Upper lobe of right lung (tissue), 1 donor: ENCODE measurements around the gene PDHX. TPM values are rescaled to one million over a fixed set of nuclear protein-coding genes. Genes with fewer than 3 reads are reported as not detected.

Experiments
- ATAC-seq: fragments of 200-7000 bp; cut with Tn5 transposase; one replicate; pipeline ENCODE4 v1.9.1; 2020; ENCODE audit warnings: mild to moderate bottlenecking, moderate library complexity
- DNase-seq: peaks from one replicate; pipeline ENCODE4 v3.0.0-alpha.2; 2020
- H3K27ac ChIP-seq: fragments of 200-600 bp; one replicate; pipeline ENCODE4 v1.8.0; 2022
- H3K27me3 ChIP-seq: fragments of 200-600 bp; one replicate; pipeline ENCODE4 v1.8.0; 2022; ENCODE audit warnings: mild to moderate bottlenecking
- H3K36me3 ChIP-seq: fragments of 200-600 bp; one replicate; pipeline ENCODE4 v1.8.0; 2022
- H3K4me1 ChIP-seq: fragments of 200-600 bp; one replicate; pipeline ENCODE4 v1.8.0; 2022
- H3K4me3 ChIP-seq: fragments of 200-600 bp; one replicate; pipeline ENCODE4 v1.8.0; 2022; ENCODE audit warnings: mild to moderate bottlenecking
- H3K9me3 ChIP-seq: fragments of 200-600 bp; one replicate; pipeline ENCODE4 v1.8.0; 2022
- CTCF ChIP-seq: fragments of 200-600 bp; IDR thresholded peaks from one replicate; pipeline ENCODE4 v1.8.0; 2022; ENCODE audit warnings: antibody characterized with exemption
- intact Hi-C: fragments of 100-400 bp; cut with DNase I; formaldehyde crosslinking; loops from one replicate; pipeline ENCODE4 v1.11.0; 2022
- total RNA-seq: library from RNA; stranded (reverse); fragmentation: NEBNext Ultra II Directional; extraction: Animal tissue kit (Norgen Biotek cat#: 25700); gene quantifications from one replicate; pipeline ENCODE4 v1.2.1, GENCODE V29; 2021
- donor health status: DM: no; HTN: yes; CAD: no; lungs with severe emphysema.

The PDHX gene
- total RNA-seq, 1 donor from 2014 or later, result 40.8 TPM

GRCh38 chr11:35010654-35011053 lies 94.2 kb downstream of the PDHX start:
- no peaks in the 10 kb centered on the region for H3K9me3 ChIP-seq
- H3K4me1 ChIP-seq, result peaks cover 9% of the 10 kb centered on the region
- H3K27ac ChIP-seq, result no peak overlapping the region
- no peak for TF ChIP-seq CTCF
- H3K4me3 ChIP-seq, result no peak overlapping the region
- ATAC-seq (no peak), DNase-seq (no peak)
- intact Hi-C loops, result no loop called here
- no peaks in the 10 kb centered on the region for H3K27me3 ChIP-seq
- H3K36me3 ChIP-seq, result no peaks in the 10 kb centered on the region

- Histone ChIP-seq H3K9me3 (no peaks in the 10 kb centered on the region), H3K27me3 (no peaks in the 10 kb centered on the region), H3K36me3 (no peaks in the 10 kb centered on the region), H3K4me3 (no peak overlapping the region), H3K27ac (no peak overlapping the region), H3K4me1 (peaks cover 9% of the 10 kb centered on the region)
- no peak for TF ChIP-seq CTCF
- intact Hi-C loops, result no loop called here
- DNase-seq (no peak), ATAC-seq (no peak)
These were observed 95.0 kb downstream of the PDHX start for GRCh38 chr11:35011389-35011788.

GRCh38 chr11:35011944-35012343 lies 95.5 kb downstream of the PDHX start:
- DNase-seq (no peak), ATAC-seq (no peak)
- H3K36me3 ChIP-seq, result no peaks in the 10 kb centered on the region
- H3K27ac ChIP-seq, result no peak overlapping the region
- no peak overlapping the region for H3K4me3 ChIP-seq
- H3K4me1 ChIP-seq, result peaks cover 9% of the 10 kb centered on the region
- TF ChIP-seq CTCF, result no peak
- no peaks in the 10 kb centered on the region for H3K9me3 ChIP-seq
- no peaks in the 10 kb centered on the region for H3K27me3 ChIP-seq
- intact Hi-C loops, result no loop called here

GRCh38 chr11:35012467-35013191 lies 96.2 kb downstream of the PDHX start:
- Histone ChIP-seq H3K36me3 (no peaks in the 10 kb centered on the region), H3K4me3 (no peak overlapping the region), H3K4me1 (peaks cover 2% of the 10 kb centered on the region), H3K27ac (no peak overlapping the region), H3K27me3 (no peaks in the 10 kb centered on the region), H3K9me3 (no peaks in the 10 kb centered on the region)
- intact Hi-C loops, result no loop called here
- no peak for TF ChIP-seq CTCF
- no peak for DNase-seq
- ATAC-seq, result no peak

GRCh38 chr11:35013514-35014233 lies 97.3 kb downstream of the PDHX start:
- Histone ChIP-seq H3K9me3 (no peaks in the 10 kb centered on the region), H3K4me3 (no peak overlapping the region), H3K4me1 (no peaks in the 10 kb centered on the region), H3K36me3 (no peaks in the 10 kb centered on the region), H3K27ac (no peak overlapping the region), H3K27me3 (no peaks in the 10 kb centered on the region)
- TF ChIP-seq CTCF, result no peak
- no peak for DNase-seq
- intact Hi-C loops, result no loop called here
- ATAC-seq, result no peak
